ENCODE measurements around the gene SPATA18.

- TF ChIP-seq, protein P1, sequence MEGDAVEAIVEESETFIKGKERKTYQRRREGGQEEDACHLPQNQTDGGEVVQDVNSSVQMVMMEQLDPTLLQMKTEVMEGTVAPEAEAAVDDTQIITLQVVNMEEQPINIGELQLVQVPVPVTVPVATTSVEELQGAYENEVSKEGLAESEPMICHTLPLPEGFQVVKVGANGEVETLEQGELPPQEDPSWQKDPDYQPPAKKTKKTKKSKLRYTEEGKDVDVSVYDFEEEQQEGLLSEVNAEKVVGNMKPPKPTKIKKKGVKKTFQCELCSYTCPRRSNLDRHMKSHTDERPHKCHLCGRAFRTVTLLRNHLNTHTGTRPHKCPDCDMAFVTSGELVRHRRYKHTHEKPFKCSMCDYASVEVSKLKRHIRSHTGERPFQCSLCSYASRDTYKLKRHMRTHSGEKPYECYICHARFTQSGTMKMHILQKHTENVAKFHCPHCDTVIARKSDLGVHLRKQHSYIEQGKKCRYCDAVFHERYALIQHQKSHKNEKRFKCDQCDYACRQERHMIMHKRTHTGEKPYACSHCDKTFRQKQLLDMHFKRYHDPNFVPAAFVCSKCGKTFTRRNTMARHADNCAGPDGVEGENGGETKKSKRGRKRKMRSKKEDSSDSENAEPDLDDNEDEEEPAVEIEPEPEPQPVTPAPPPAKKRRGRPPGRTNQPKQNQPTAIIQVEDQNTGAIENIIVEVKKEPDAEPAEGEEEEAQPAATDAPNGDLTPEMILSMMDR (IDR thresholded peaks at IDR 0.05), result no peak
- TF ChIP-seq POLR2AphosphoS5 (IDR thresholded peaks at IDR 0.05), result no peak
Observed at GRCh38 chr4:52126966-52127365, 75.9 kb downstream of the SPATA18 start.
